NCI-H2196 treated with DMSO at 0.1 percent for 48 hours (cell line): Measurements from ENCODE around the gene GPSM3.
"Not testable (repeated sequence)": the region's sequence is repeated elsewhere in the genome, so short reads cannot be mapped to it uniquely, and the experiment has no call there.

Source experiments
- DNase-seq: peaks from one replicate; lab custom pipeline; 2025; ENCODE audit not compliant: unreplicated experiment; lab: John Stamatoyannopoulos, UW

Gene GPSM3, protein sequence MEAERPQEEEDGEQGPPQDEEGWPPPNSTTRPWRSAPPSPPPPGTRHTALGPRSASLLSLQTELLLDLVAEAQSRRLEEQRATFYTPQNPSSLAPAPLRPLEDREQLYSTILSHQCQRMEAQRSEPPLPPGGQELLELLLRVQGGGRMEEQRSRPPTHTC

GRCh38 chr6:32192608-32193039, at the start of gene GPSM3:
TSS of gene GPSM3 (minus strand) at chr6:32192643. CDS start at chr6:32192513, 130 bp downstream.
- DNase-seq, result no peak

DNA sequence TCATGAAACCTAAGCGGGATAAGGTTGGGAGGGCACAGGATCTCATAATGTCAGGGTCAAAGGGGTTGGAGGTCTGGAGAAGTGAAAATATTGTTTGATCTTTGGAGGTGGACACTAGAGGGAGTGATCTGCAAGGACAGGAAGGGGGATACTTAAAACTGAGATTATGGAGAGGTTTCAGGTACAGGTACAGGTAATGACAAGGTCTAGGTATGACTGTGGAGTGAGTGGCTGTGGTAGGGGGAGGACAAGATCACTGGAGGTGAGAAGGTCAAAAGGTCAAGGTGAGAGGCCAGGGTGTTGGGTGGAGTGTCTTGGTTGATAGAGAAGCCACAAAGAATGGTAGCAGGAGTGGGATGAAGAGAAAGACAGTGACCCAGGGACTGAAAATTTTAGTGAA, 48.2 kb upstream of the GPSM3 start:
- no peak for DNase-seq

DNA sequence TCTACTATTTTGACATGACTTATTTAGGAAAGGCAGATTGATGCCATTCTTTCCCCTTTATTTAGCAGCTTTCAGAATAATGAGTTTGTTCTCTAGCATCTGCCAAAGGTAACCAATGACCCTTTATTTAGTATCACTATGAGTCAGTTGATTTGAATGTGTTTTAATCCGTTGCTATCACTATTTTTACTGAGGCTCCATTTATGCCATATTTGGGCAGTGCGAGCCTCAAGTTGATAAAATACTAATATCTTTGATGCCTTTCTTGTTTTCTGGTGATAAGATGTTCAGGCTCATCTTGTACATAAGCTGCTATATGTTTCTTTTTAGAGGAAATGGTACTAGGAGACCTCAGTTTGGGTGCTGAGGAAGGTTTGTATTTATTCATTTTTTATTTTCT, 47.0 kb upstream of the GPSM3 start:
- no peak for DNase-seq

- no peak for DNase-seq
Observed at GRCh38 chr6:32234934-32235333, 42.5 kb upstream of the GPSM3 start.

DNA sequence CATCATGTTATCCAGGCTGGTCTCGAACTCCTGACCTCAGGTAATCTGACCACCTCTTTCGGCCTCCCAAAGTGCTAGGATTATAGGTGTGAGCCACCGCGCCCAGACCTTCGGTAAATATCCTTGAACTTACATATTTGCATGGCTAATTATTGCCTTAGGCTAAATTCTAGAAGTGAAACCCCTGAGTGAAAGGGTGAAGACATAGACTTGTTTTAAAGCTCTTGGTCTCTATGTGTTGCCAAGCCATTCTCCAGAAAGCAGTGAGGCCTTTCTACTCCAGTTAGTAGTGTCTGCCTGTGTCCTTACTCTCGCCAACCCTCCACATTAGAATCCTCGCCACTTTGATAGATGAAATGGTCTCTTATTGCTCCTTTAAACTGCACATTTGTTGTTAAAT, 34.0 kb upstream of the GPSM3 start:
- DNase-seq, result no peak

DNA sequence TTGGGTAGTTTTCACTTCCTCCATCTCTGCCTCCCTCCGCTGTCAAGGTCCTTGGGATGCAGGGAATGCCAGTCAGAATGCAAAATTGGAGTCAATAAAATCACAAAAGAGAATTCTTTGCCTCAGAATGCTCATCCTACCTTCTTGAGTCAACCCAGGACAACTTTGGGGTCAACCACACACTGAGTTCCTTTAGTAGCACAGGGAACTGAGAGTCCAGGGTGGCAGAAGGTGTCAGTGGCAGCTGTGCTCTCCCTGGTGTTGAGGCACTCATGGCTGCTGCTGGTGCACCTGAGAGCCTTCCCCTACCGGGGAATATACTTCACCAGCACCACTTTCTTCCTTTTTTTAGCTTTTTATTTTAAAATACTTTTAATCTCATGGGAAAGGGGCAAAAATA, 32.3 kb upstream of the GPSM3 start:
- DNase-seq, result no peak

- no peak for DNase-seq
Observed at GRCh38 chr6:32223258-32224235, 31.1 kb upstream of the GPSM3 start, which contains the start of gene NOTCH4. TSS of gene NOTCH4 (minus strand) at chr6:32224067. CDS start at chr6:32223928, 139 bp downstream.

DNA sequence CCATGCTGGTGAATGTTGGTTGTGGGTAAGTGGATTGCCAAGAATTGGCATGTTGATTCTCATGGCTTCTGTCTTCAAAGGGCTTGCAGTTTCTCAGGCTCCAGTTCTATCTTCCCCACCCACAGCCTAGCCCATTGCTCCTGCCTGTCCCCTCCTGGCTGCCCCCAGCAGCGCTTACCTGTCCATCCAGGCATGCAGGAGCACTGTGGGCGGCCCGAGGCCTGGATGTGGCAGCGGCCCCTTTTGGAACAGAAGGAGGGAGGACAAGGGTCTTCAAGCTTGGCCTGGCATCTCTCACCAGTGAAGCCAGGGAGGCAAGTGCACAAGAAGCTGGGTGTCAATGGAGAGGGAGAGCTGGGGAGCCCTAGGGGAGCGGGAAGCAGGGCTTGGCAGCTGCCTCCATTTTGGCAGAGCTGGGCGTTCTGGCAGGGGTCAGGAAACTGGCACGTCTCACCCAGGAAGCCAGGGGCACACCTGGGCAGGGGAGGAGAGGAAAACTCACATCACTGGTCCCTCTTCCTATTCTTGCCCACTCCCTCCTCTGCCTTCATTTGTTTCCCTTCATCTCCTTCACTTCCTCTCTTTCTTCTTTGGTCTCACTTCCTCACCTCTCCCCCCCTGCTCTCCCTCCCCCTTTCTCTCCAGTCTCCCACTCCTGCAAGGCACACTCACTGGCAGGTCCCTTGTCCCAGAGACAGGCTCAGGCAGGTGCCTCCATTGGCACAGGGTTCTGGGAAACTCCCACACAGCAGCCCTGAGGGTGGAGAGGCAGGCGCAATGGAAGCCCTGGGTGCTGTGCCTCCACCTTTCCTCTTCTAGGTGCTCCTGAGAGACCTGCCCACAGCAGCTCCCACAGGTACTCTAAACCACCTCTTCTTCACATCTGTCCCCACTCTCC, 30.1 kb upstream of the GPSM3 start:
- DNase-seq, result no peak

DNA sequence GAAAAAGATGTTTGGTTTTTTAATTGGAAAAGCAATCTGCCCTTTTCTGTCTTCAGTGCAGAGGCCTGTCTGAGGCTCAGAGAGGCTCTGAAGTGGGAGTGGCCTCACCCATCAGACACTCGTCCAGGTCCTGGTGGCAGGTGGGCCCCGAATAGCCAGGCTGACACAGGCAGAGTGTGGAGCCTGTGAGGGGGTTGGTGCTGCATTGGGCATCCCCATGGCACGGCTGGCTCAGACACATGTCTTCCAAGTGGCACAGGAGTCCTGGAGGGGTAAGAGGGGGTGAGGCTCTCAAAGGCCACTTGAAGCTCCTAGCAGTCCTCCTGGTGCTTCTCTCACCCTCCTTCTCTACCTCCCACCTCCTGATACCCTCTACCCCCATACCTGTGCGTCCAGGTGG, 27.6 kb upstream of the GPSM3 start:
- DNase-seq, result no peak

- DNase-seq, result no peak
Observed at GRCh38 chr6:32218167-32218566, 25.7 kb upstream of the GPSM3 start.

- no peak for DNase-seq
Observed at GRCh38 chr6:32216998-32217397, 24.6 kb upstream of the GPSM3 start.

GRCh38 chr6:32216285-32216684, 23.8 kb upstream of the GPSM3 start:
- no peak for DNase-seq

DNA sequence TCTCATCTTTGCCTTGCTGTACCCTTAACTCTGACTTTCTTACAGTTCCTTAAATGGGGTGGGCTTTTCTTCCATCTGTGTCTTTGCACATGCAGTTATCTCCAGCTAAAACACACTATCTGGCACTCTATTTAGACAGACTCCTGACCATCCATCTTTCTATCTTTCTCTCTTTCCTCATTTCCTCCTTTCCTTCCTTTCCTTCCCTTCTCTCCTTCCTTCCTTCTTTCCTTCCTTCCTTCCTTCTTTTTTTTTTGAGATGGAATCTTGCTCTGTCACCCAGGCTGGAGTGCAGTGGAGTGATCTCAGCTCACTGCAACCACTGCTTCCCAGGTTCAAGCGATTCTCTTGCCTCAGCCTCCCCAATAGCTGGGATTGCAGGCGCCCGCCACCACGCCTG, 23.2 kb upstream of the GPSM3 start:
- DNase-seq, result no peak

DNA sequence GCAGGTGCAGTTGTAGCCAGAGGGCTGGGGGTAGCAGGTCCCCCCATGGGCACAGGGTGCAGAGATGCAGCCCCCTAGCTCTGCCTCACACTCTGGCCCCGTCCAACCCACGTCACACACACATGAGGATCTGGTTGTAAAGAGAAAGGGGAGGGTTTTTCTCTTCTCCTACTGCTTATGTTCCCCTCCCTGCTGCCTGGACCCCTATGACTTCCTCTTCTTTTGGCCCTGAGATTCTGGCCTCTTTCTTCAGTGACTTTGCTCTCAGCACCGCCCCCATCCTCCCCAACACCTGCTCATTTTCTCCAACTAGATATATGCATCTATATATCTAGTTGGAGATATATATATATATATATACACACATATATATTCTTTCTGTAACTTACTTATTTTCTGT, 21.7 kb upstream of the GPSM3 start:
- no peak for DNase-seq

DNA sequence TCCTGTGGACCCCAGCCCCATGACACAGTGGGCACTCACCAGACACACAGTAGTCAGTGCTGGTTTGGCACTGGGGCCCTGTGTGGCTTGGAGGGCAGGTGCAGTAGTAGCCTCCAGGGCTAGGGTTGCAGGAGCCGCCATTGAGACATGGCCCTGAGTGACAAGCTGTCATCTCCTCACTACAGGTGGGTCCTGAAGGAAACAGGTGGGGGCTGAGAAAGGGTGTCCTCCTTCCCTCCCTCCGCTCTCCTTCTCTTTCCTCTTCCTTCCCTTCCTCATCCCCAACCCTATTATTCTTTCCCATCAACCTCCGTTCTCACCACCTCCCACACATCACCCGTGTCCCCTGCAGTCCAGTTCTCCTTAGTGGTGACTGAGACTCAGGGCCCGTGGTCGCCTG, 21.2 kb upstream of the GPSM3 start:
- DNase-seq, result no peak

DNA sequence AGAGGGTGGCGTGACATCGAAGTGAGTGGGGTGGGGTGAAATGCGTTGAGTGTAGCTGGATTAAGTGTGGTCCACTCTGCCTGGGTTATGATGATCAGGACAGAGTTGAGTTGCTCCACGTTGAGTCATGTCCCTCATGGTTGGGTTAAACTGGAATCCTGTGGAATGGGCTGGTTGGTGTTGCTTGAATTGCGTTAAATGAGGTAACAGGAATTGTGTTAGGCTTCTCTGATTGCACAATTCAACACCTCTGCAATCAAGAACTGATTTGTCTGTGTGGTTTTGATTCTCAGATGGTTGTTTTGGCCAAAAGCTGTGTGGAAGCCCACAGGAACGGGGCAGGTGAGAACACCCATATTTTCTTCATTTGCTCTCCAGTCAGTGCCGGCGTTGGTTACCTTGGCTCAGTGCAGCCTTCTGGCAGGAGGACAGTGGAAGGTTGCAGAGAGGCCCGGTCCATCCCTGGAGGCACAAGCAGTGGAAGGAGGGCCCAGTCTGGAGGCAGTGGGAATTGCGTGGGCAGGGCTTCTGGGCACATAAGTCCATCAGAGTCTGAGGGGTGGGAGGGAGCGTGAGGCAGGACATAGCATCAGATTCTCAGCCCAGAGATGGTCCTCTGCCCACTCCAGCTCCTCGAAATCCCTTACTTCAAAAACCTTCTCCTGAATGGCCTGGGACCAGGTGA, 19.8 kb upstream of the GPSM3 start:
- DNase-seq, result no peak

- DNase-seq, result not testable (repeated sequence)
Observed at GRCh38 chr6:32211432-32211831, 19.0 kb upstream of the GPSM3 start.

DNA sequence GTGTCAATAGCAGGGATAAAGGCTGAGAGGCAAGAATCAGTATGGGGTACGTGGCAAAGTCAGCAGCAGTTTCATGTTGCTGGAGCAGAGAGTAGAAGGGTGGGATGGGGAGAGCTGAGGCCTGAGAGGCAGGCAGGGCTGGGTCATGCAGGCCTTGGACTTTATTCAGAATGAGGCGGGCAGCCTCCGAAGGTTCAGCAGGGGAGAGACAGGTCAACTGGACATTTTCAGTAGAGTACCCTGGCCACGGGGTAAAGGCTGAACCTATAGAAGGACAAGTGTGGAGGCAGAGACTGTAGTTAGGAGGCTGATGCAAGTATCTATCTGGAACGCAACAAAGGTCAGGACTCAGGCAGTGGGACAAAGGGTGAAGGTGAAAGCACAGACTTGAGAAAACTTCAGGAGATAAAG, 17.8 kb upstream of the GPSM3 start:
- no peak for DNase-seq

- no peak for DNase-seq
Observed at GRCh38 chr6:32208996-32209395, 16.6 kb upstream of the GPSM3 start.

- DNase-seq, result no peak
Observed at GRCh38 chr6:32204268-32204715, 11.8 kb upstream of the GPSM3 start.
